ENCODE measurements around the gene CNTN1. TPM values are rescaled to one million over a fixed set of nuclear protein-coding genes. Genes with fewer than 3 reads are reported as not detected.

CNTN1 gene
- total and polyA plus RNA-seq, 2 of the 4 experiments (the other 2 are of a cell fraction) = 0.10 to 0.18 TPM

GRCh38 chr12:40714636-40715035 lies 22.4 kb downstream of the CNTN1 start:
- Histone ChIP-seq H2AFZ (replicated peaks; ENCODE audit: low read length, poor library complexity) (no peak overlapping the region), H3K23ac (ENCODE audit: low read depth, low read length) (no peak overlapping the region), H2BK20ac (ENCODE audit: low read depth, low read length) (no peak overlapping the region), H3K4ac (ENCODE audit: low read depth, low read length) (no peak overlapping the region), H3K9me1 (ENCODE audit: insufficient read depth, low read length) (no peaks in the 10 kb centered on the region), H3K18ac (ENCODE audit: low read depth, low read length) (no peak overlapping the region), H3K4me1 (ENCODE audit: control insufficient read depth, insufficient read depth, low read length) (no peaks in the 10 kb centered on the region), H4K20me1 (ENCODE audit: insufficient read depth, low read length) (no peaks in the 10 kb centered on the region), H3K4me3 (ENCODE audit: insufficient read depth, low read depth, low read length) (no peak overlapping the region), H2AK9ac (replicated peaks; ENCODE audit: low read depth, low read length, poor library complexity) (no peak overlapping the region), H2BK15ac (ENCODE audit: low read depth, low read length) (no peak overlapping the region), H4K91ac (ENCODE audit: insufficient read depth, low read depth, low read length) (no peak overlapping the region), H3K14ac (replicated peaks; ENCODE audit: low read depth, low read length) (no peak overlapping the region), H2BK120ac (ENCODE audit: low read depth, low read length) (no peak overlapping the region), H2BK5ac (ENCODE audit: low read depth, low read length, poor library complexity, severe bottlenecking) (no peak overlapping the region), H3K56ac (ENCODE audit: extremely low read depth, insufficient read depth, low read length) (no peak overlapping the region), H4K5ac (ENCODE audit: low read depth, low read length) (no peak overlapping the region), H3K27ac (ENCODE audit: insufficient read depth, low read length) (no peak overlapping the region), H3K9me3 (ENCODE audit: control insufficient read depth, insufficient read depth, low read length) (no peaks in the 10 kb centered on the region), H3K9ac (ENCODE audit: low read depth, low read length) (no peak overlapping the region), H2AK5ac (ENCODE audit: low read depth, low read length) (no peak overlapping the region), H3K4me2 (ENCODE audit: low read depth, low read length) (no peak overlapping the region), H3K27me3 (ENCODE audit: control insufficient read depth, insufficient read depth, low read length) (no peaks in the 10 kb centered on the region), H3K79me1 (ENCODE audit: low read depth in 1 of 2, low read length in 2 of 2) (no peaks in the 10 kb centered on the region), H3K36me3 (ENCODE audit: control insufficient read depth, insufficient read depth, low read length) (no peaks in the 10 kb centered on the region), H4K8ac (ENCODE audit: low read depth in 2 of 2, low read length in 2 of 2) (no peak overlapping the region)
- DNase-seq = no peak
- ChIA-PET POLR2A (ENCODE audit: unreplicated experiment) (no interaction called here), CTCF (no interaction called here)
- no CpG with 5 or more reads among the region's 1 CpG for WGBS, 2 experiments (ENCODE audit: extremely low coverage in 2 of 2, insufficient read length in 1 of 2)
- intact Hi-C loops (cut with micrococcal nuclease) (no loop called here), dilution Hi-C loops (cut with HindIII; ENCODE audit: low sequenced_read_pairs, unreplicated experiment) (no loop called here), in situ Hi-C loops (cut with MboI; ENCODE audit: low sequenced_read_pairs) (no loop called here)
- BruUV-seq (replicated peaks) = no TSS peak
- no peak for ATAC-seq (ENCODE audit: low read depth)
- no peak for TF ChIP-seq RAD21 (IDR thresholded peaks at IDR 0.05; ENCODE audit: low read length)
- TF ChIP-seq NFE2L2 (IDR thresholded peaks at IDR 0.05; ENCODE audit: low read depth, low read length) = no peak
- TF ChIP-seq, protein P1, sequence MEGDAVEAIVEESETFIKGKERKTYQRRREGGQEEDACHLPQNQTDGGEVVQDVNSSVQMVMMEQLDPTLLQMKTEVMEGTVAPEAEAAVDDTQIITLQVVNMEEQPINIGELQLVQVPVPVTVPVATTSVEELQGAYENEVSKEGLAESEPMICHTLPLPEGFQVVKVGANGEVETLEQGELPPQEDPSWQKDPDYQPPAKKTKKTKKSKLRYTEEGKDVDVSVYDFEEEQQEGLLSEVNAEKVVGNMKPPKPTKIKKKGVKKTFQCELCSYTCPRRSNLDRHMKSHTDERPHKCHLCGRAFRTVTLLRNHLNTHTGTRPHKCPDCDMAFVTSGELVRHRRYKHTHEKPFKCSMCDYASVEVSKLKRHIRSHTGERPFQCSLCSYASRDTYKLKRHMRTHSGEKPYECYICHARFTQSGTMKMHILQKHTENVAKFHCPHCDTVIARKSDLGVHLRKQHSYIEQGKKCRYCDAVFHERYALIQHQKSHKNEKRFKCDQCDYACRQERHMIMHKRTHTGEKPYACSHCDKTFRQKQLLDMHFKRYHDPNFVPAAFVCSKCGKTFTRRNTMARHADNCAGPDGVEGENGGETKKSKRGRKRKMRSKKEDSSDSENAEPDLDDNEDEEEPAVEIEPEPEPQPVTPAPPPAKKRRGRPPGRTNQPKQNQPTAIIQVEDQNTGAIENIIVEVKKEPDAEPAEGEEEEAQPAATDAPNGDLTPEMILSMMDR (conservative IDR thresholded peaks at IDR 0.05; ENCODE audit: low read depth, low read length) = no peak
- TF ChIP-seq CEBPB (IDR thresholded peaks at IDR 0.05; ENCODE audit: low read depth, low read length) = no peak
- no peak for TF ChIP-seq MAFK (IDR thresholded peaks at IDR 0.05; ENCODE audit: low read depth, low read length)
- TF ChIP-seq FOS (IDR thresholded peaks at IDR 0.05; ENCODE audit: low read depth, low read length) = no peak

Measured in IMR-90 (cell line).